ENCODE results near the gene HIVEP2. TPM values are rescaled to one million over a fixed set of nuclear protein-coding genes. Genes with fewer than 3 reads are reported as not detected.
"Not testable (repeated sequence)": the region's sequence is repeated elsewhere in the genome, so short reads cannot be mapped to it uniquely, and the experiment has no call there.

The HIVEP2 gene, protein sequence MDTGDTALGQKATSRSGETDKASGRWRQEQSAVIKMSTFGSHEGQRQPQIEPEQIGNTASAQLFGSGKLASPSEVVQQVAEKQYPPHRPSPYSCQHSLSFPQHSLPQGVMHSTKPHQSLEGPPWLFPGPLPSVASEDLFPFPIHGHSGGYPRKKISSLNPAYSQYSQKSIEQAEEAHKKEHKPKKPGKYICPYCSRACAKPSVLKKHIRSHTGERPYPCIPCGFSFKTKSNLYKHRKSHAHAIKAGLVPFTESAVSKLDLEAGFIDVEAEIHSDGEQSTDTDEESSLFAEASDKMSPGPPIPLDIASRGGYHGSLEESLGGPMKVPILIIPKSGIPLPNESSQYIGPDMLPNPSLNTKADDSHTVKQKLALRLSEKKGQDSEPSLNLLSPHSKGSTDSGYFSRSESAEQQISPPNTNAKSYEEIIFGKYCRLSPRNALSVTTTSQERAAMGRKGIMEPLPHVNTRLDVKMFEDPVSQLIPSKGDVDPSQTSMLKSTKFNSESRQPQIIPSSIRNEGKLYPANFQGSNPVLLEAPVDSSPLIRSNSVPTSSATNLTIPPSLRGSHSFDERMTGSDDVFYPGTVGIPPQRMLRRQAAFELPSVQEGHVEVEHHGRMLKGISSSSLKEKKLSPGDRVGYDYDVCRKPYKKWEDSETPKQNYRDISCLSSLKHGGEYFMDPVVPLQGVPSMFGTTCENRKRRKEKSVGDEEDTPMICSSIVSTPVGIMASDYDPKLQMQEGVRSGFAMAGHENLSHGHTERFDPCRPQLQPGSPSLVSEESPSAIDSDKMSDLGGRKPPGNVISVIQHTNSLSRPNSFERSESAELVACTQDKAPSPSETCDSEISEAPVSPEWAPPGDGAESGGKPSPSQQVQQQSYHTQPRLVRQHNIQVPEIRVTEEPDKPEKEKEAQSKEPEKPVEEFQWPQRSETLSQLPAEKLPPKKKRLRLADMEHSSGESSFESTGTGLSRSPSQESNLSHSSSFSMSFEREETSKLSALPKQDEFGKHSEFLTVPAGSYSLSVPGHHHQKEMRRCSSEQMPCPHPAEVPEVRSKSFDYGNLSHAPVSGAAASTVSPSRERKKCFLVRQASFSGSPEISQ (N-terminal part only)
- 9.9 and 16.4 TPM in 2 replicates for total RNA-seq

- DNase-seq (ENCODE audit: extremely low read depth, low read depth, low spot score) = no peak
Observed at GRCh38 chr6:142945049-142945445, at the start of gene HIVEP2. HIVEP2 (minus strand) TSS chr6:142945176; CDS start chr6:142774738, 170,438 bp downstream.

GRCh38 chr6:142993977-142994376 lies 49.0 kb upstream of the HIVEP2 start:
- DNase-seq (ENCODE audit: extremely low read depth, low read depth, low spot score) = no peak

- DNase-seq (ENCODE audit: extremely low read depth, low read depth, low spot score) = no peak
Observed at GRCh38 chr6:142987490-142987889, 42.5 kb upstream of the HIVEP2 start.

- no peak for DNase-seq (ENCODE audit: extremely low read depth, low read depth, low spot score)
Observed at GRCh38 chr6:142985281-142985680, 40.3 kb upstream of the HIVEP2 start.

- no peak for DNase-seq (ENCODE audit: extremely low read depth, low read depth, low spot score)
Observed at GRCh38 chr6:142984386-142984785, 39.4 kb upstream of the HIVEP2 start.

GRCh38 chr6:142975365-142975764 lies 30.4 kb upstream of the HIVEP2 start:
- DNase-seq (ENCODE audit: extremely low read depth, low read depth, low spot score) = no peak

DNA sequence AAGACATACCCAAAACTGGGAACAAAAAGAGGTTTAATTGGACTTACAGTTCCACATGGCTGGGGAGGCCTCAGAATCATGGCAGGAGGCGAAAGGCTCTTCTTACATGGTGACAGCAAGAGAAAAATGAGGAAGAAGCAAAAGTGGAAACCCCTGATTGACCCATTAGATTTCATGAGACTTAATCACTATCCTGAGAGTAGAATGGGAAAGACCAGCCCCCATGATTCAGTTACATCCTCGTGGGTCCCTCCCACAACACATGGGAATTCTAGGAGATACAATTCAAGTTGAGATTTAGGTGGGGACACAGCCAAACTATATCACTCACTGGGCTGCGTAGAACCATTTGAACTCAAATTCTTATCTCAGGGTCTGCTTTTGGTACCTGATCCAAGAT lies 26.0 kb upstream of the HIVEP2 start:
- DNase-seq (ENCODE audit: extremely low read depth, low read depth, low spot score) = not testable (repeated sequence)

GRCh38 chr6:142968601-142969000 lies 23.6 kb upstream of the HIVEP2 start:
- no peak for DNase-seq (ENCODE audit: extremely low read depth, low read depth, low spot score)

GRCh38 chr6:142966294-142966693 lies 21.3 kb upstream of the HIVEP2 start:
- no peak for DNase-seq (ENCODE audit: extremely low read depth, low read depth, low spot score)

DNA sequence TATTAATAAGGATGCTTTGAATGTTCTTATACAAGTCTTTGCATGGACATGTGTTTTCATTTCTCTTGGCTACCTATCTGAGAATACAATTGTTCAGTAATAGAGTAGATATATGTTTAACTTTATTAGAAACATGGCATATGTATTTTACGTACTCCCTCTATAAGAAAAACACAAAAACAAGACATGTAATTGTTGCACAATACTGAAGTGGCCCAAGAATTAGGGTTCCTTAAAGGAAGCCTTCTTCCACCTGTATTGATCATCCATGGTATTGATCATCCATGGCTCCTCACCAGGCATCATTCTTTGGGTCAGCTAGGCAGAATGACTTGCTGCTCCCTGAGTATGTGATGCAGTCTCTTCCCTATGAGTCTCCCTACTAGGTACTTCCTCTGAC lies 20.2 kb upstream of the HIVEP2 start:
- DNase-seq (ENCODE audit: extremely low read depth, low read depth, low spot score) = no peak

- no peak for DNase-seq (ENCODE audit: extremely low read depth, low read depth, low spot score)
Observed at GRCh38 chr6:142960098-142960497, 15.1 kb upstream of the HIVEP2 start.

DNA sequence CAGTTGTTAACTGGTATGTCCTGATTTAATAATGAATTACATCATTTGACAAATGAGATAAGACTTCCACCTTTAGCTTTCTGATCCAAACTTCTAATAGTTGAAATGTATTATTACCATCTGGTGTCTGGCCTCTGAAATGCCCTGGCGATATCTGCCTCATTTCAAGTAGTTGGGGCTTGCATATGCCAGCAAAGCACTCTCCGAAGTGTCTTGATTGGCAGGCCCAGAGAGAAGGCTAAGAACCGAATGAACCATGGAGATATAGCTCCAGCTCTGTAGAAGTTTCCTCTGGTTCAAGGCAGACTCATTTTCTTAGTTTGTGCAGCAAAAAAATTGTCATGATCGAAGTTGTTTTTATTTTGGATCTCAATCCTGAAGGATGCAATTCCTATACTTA lies 13.4 kb upstream of the HIVEP2 start:
- DNase-seq (ENCODE audit: extremely low read depth, low read depth, low spot score) = no peak

- DNase-seq (ENCODE audit: extremely low read depth, low read depth, low spot score) = no peak
Observed at GRCh38 chr6:142956726-142957125, 11.8 kb upstream of the HIVEP2 start.

DNA sequence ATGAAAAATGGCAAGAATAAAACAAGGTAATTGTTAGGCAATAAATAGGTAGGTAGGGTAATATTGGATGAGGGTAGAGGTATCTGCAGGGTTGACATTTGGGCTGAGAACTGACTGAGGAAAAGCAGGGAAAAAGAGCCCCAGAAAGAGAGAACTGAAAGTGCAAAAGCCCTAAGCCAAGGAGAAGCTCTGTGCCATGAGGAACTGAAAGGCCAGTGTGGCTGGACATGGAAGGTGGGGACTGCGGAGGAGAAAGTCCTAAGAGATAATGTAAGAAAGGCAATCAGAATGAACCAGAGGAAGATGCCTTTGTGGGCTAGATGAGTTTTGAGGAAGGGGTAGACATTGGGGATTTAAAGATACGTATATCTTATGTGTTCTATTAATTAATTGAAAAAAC lies 9.9 kb upstream of the HIVEP2 start:
- no peak for DNase-seq (ENCODE audit: extremely low read depth, low read depth, low spot score)

DNA sequence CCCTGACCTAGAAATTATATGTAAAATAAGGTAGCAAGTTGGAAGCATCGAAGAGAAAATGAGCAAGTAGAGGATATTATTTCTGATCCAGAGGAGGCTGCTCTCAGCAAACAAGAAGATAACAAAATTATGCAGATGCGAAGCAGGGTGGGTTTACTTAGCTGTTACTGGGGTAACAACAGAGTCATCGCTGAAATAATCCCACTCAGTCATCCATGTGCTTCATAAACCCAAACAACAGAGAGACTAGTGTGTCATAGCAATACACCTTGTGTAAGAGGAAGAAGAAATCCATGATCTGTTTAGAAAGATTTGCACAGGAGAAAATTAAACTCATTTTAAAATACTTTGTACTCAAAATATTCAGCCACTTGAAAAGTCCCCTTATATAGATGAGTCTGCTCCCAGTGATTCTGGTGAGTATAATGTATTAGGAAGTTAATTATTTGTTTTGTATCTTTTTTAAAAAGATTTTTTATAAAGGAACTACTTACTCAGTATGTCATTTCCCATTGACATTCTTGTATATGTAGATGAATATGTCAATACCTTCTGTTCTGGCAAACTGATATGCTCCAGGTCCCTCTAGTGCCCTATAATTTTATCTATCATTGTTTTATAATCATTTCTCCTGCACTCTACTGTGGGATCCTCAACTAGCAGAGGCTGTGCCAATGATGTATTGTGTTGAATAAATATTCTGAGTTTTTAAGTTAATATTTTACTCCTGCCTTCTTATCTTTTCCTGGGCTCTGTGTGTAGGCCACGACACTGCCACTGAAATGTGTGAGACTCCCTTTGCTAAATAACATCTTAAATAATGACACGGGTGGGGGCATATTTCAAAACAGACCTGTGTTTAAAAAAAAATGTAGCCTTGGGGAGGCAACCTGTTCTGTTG lies 8.6 kb upstream of the HIVEP2 start:
- DNase-seq (ENCODE audit: extremely low read depth, low read depth, low spot score) = no peak

DNA sequence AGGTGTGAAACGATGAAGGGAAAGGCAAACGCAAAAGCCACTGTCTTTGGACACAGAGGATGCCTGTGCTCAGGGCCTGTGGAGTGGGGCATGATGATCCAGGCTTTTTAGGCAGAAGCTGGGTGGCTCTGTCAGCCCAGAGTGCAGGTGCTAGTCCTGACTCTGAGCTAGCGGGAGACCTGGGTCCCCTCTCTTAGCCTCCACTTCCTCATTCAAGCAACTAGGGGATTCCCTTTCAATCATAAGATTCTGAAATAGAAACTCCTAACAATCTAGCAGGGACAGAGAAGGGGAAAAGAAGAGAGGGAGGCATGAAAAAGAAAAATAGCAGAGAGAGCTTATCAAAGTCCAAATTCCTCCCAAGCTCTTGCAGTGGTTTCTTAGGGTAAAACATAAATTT lies 7.6 kb upstream of the HIVEP2 start:
- DNase-seq (ENCODE audit: extremely low read depth, low read depth, low spot score) = no peak

GRCh38 chr6:142950291-142950690 lies 5.3 kb upstream of the HIVEP2 start:
- no peak for DNase-seq (ENCODE audit: extremely low read depth, low read depth, low spot score)

GRCh38 chr6:142947714-142948480 lies 2.9 kb upstream of the HIVEP2 start:
- no peak for DNase-seq (ENCODE audit: extremely low read depth, low read depth, low spot score)

GRCh38 chr6:142946924-142947713 lies 2.1 kb upstream of the HIVEP2 start:
- no peak for DNase-seq (ENCODE audit: extremely low read depth, low read depth, low spot score)
